ENCODE data around the gene GPR84. TPM values are rescaled to one million over a fixed set of nuclear protein-coding genes. Genes with fewer than 3 reads are reported as not detected.

Gene GPR84
- total RNA-seq, 1 donor from 2014 or later = not detected

- TF ChIP-seq POLR2AphosphoS5 (IDR thresholded peaks at IDR 0.05; ENCODE audit: insufficient read depth in 1 of 2, low read depth in 1 of 2) = no peak
- TF ChIP-seq, protein P1, sequence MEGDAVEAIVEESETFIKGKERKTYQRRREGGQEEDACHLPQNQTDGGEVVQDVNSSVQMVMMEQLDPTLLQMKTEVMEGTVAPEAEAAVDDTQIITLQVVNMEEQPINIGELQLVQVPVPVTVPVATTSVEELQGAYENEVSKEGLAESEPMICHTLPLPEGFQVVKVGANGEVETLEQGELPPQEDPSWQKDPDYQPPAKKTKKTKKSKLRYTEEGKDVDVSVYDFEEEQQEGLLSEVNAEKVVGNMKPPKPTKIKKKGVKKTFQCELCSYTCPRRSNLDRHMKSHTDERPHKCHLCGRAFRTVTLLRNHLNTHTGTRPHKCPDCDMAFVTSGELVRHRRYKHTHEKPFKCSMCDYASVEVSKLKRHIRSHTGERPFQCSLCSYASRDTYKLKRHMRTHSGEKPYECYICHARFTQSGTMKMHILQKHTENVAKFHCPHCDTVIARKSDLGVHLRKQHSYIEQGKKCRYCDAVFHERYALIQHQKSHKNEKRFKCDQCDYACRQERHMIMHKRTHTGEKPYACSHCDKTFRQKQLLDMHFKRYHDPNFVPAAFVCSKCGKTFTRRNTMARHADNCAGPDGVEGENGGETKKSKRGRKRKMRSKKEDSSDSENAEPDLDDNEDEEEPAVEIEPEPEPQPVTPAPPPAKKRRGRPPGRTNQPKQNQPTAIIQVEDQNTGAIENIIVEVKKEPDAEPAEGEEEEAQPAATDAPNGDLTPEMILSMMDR (IDR thresholded peaks at IDR 0.05) = no peak
- TF ChIP-seq POLR2A (IDR thresholded peaks at IDR 0.05) = no peak
- DNase-seq (ENCODE audit: extremely low spot score in 2 of 2) = no peak
- Histone ChIP-seq H3K27me3 (no peaks in the 10 kb centered on the region), H3K36me3 (peaks cover 0 to 58% of the 10 kb centered on the region in 2 donors), H3K4me3 (no peak overlapping the region), H3K4me1 (peaks cover 25% of the 10 kb centered on the region), H3K9me3 (no peaks in the 10 kb centered on the region), H3K27ac (no peak overlapping the region)
- intact Hi-C loops (cut with DNase I) = no loop called here
Measured at GRCh38 chr12:54349679-54350078, 14.6 kb downstream of the GPR84 start.

DNA sequence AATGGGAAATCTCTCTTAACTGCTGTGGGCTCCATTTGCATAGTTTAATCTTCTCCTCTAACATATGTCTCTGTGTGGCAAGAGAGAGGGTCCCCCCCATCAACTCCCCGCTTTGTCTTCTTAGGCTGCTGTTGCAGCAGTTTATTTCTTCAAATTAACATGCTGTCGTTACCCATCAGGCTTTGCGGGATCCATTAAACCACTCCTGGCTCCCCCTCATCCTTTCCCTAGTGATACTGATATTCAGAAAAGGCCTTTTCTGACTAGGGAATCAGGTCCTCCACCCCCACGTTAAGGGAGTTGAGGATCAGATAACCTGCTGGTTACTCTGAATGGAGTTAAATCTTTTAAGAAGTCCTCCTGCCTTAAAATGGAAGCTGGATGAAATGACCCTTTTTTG, 15.2 kb downstream of the GPR84 start:
- H3K9me3 ChIP-seq = no peaks in the 10 kb centered on the region
- peaks cover 25% of the 10 kb centered on the region for H3K4me1 ChIP-seq
- no peak overlapping the region for H3K27ac ChIP-seq
- H3K4me3 ChIP-seq = no peak overlapping the region
- H3K27me3 ChIP-seq = no peaks in the 10 kb centered on the region
- no peak for DNase-seq (ENCODE audit: extremely low spot score in 2 of 2)
- H3K36me3 ChIP-seq = peaks cover 0 to 65% of the 10 kb centered on the region in 2 donors
- TF ChIP-seq, protein P1 (IDR thresholded peaks at IDR 0.05) = no peak
- no peak for TF ChIP-seq POLR2AphosphoS5 (IDR thresholded peaks at IDR 0.05; ENCODE audit: insufficient read depth in 1 of 2, low read depth in 1 of 2)
- intact Hi-C loops (cut with DNase I) = no loop called here

DNA sequence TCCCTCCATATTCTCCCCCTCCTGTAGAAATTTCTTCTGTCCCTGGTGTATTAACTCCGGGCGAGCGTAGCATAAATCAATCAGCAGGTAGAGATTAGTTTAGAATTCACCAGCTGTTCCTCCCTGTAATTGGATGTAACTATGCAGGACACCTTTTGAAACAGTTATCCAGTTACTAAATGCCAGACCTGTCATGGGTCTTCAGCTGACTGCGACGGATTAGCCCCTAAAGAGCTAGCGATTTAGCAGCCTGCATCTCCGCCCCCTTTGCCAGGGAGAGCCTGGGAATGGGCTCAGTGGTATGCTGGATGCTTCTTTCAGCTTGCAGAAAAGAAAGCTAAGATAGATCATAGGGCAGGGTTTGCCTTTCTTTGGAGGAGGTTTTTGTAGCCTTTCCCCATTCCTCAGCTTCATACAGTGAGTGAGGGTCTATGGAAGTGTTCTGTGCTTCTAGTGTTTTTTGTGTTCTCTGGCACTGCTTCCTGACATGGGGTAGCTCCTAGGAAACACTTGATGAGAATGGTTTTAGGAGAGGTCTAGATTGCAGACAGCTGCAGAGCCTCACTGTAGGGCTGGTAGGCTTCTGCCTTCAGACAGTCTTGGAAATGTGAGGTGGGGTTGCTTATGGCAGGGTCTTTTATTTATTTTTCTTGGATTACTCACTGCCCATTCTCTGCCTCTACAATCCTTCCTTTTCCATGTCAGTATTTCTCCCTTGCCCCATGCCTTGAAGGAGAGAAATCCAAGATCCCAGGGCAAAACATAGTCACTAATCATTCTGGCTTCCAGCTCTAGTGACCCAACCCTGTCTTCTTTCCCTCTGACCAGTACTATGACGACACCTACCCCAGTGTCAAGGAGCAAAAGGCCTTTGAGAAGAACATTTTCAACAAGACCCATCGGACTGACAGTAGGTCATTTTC, 22.6 kb downstream of the GPR84 start:
- intact Hi-C loops (cut with DNase I) = no loop called here
- DNase-seq (ENCODE audit: extremely low spot score in 2 of 2) = no peak
- Histone ChIP-seq H3K27ac (no peak overlapping the region), H3K36me3 (peaks cover 0 to 59% of the 10 kb centered on the region in 2 donors), H3K4me1 (peaks cover 17% of the 10 kb centered on the region), H3K27me3 (no peaks in the 10 kb centered on the region), H3K4me3 (no peak overlapping the region), H3K9me3 (no peaks in the 10 kb centered on the region)
- no peak for TF ChIP-seq POLR2A (IDR thresholded peaks at IDR 0.05)
- TF ChIP-seq, protein P1 (IDR thresholded peaks at IDR 0.05) = no peak
- no peak for TF ChIP-seq POLR2AphosphoS5 (IDR thresholded peaks at IDR 0.05; ENCODE audit: insufficient read depth in 1 of 2, low read depth in 1 of 2)

- intact Hi-C loops (cut with DNase I) = no loop called here
- H3K4me1 ChIP-seq = peaks cover 23% of the 10 kb centered on the region
- no peaks in the 10 kb centered on the region for H3K9me3 ChIP-seq
- TF ChIP-seq POLR2AphosphoS5 (IDR thresholded peaks at IDR 0.05; ENCODE audit: insufficient read depth in 1 of 2, low read depth in 1 of 2) = no peak
- TF ChIP-seq, protein P1 (IDR thresholded peaks at IDR 0.05) = no peak
- TF ChIP-seq POLR2A (IDR thresholded peaks at IDR 0.05) = no peak
- H3K4me3 ChIP-seq = no peak overlapping the region
- no peak overlapping the region for H3K27ac ChIP-seq
- DNase-seq (ENCODE audit: extremely low spot score in 2 of 2) = no peak
- H3K36me3 ChIP-seq = peaks cover 0 to 53% of the 10 kb centered on the region in 2 donors
- no peaks in the 10 kb centered on the region for H3K27me3 ChIP-seq
Measured at GRCh38 chr12:54340846-54341245, 23.4 kb downstream of the GPR84 start.

DNA sequence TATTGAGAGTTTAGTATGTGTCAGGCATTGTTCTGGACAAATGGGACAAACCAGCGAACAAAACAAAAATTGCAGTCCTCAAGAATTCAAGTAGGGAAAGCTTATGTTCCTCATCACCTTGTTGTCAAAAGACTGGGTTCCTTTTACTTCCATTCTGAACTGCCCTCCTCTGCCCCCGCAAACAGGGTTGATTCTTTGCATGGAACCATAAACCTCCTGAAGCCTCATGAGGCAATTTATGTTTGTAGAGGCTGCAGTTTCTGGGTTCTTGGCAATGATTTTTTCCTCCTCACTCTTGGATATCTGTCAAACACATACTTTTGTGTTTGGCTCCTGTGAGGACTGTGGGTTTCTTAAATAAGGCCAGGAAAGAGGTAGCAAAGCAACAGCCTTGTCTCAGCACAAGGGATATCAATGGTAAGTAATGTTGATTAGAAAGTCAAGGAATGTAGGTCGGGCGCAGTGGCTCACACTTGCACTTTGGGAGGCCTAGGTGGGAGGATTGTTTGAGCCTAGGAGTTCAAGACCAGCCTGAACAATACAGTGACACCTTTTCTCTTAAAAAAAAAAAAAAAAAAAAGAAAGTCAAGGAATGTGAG, 25.5 kb downstream of the GPR84 start:
- Histone ChIP-seq H3K4me1 (peaks cover 28% of the 10 kb centered on the region), H3K27me3 (no peaks in the 10 kb centered on the region), H3K27ac (no peak overlapping the region), H3K9me3 (no peaks in the 10 kb centered on the region), H3K36me3 (peaks cover 0 to 32% of the 10 kb centered on the region in 2 donors), H3K4me3 (no peak overlapping the region)
- TF ChIP-seq POLR2AphosphoS5 (IDR thresholded peaks at IDR 0.05; ENCODE audit: insufficient read depth in 1 of 2, low read depth in 1 of 2) (no peak), POLR2A (IDR thresholded peaks at IDR 0.05) (no peak)
- TF ChIP-seq, protein P1 (IDR thresholded peaks at IDR 0.05) = no peak
- DNase-seq (ENCODE audit: extremely low spot score in 2 of 2) = no peak
- intact Hi-C loops (cut with DNase I) = no loop called here

Data from vagina (tissue), 2 donors.